Thyroid gland (tissue), 4 donors: ENCODE data around the gene EFNB2.

Source experiments
- POLR2A ChIP-seq, 2 donors: fragments of 450-650 bp; IDR thresholded peaks; one replicate each; pipeline ENCODE4 v1.6.1; 2017; ENCODE audit warnings: antibody characterized with exemption in 2 of 2, mild to moderate bottlenecking in 2 of 2, moderate library complexity in 1 of 2
- TF ChIP-seq, protein P1 (sequence below), 6 experiments: fragments of 200-600 bp in 3 of 6; fragments of 450-650 bp in 3 of 6; sonication (generic) in 3 of 6; IDR thresholded peaks; one replicate each; pipeline ENCODE4 v1.5.1; 2016 to 2019; ENCODE audit warnings: antibody characterized with exemption in 6 of 6, mild to moderate bottlenecking in 2 of 6, inconsistent platforms in 1 of 6, moderate library complexity in 1 of 6

- TF ChIP-seq, protein P1, sequence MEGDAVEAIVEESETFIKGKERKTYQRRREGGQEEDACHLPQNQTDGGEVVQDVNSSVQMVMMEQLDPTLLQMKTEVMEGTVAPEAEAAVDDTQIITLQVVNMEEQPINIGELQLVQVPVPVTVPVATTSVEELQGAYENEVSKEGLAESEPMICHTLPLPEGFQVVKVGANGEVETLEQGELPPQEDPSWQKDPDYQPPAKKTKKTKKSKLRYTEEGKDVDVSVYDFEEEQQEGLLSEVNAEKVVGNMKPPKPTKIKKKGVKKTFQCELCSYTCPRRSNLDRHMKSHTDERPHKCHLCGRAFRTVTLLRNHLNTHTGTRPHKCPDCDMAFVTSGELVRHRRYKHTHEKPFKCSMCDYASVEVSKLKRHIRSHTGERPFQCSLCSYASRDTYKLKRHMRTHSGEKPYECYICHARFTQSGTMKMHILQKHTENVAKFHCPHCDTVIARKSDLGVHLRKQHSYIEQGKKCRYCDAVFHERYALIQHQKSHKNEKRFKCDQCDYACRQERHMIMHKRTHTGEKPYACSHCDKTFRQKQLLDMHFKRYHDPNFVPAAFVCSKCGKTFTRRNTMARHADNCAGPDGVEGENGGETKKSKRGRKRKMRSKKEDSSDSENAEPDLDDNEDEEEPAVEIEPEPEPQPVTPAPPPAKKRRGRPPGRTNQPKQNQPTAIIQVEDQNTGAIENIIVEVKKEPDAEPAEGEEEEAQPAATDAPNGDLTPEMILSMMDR (IDR thresholded peaks at IDR 0.05): no peak
- no peak for TF ChIP-seq POLR2A (IDR thresholded peaks at IDR 0.05)
Observed at GRCh38 chr13:106522112-106522705, 13.3 kb downstream of the EFNB2 start.
